GM10266 (cell line): ENCODE measurements around the gene RBM6.

ENCODE experiments used
- DNase-seq: peaks from one replicate; pipeline ENCODE4 v3.0.0; 2012; ENCODE audit errors: extremely low spot score
- CTCF ChIP-seq: IDR thresholded peaks from 2 replicates; pipeline ENCODE4 v1.5.1; 2012; ENCODE audit warnings: mild to moderate bottlenecking, low read depth; ENCODE audit not compliant: control insufficient read depth, insufficient read depth; ENCODE audit errors: missing control alignments

RBM6 gene

DNA sequence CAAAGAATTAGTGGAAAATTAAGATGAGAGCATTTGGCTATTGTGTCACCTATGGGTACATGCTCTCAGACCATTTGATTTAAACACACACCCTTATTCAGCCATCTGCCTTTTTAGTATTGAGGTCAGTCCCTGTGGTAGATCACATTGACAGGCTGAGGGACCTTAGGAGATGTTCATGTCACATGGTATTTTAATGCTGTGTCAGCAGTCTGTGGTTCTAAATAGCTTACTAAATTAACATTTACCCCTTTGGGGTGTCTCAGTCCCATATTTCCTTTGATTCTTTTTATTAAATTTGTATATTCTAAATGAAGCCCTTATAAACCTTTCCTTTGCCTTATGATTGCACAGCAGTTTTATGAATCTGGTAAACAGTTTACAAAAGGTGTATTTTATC lies 151.0 kb downstream of the RBM6 start:
- DNase-seq = no peak
- no peak for TF ChIP-seq CTCF

GRCh38 chr3:50095352-50095998 lies 155.5 kb downstream of the RBM6 start:
- no peak for DNase-seq
- no peak for TF ChIP-seq CTCF

DNA sequence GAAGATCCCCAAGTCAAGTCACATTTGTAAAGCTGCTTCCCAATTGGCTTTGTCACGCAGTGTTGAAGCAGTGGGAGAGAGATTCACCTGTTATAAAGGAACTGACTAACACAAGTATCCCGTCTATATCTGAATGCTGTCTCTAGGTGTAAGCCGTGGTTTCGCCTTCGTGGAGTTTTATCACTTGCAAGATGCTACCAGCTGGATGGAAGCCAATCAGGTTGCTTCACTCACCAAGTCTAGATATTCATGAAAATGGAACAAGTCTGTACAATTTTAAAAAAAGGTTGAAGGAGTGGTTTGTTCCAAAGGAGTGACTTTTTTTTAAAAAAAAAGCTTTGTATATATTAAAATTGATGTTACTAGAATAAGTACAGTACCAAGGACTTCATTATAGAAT lies 160.4 kb downstream of the RBM6 start:
- DNase-seq = no peak
- no peak for TF ChIP-seq CTCF

GRCh38 chr3:50100956-50101845 lies 161.3 kb downstream of the RBM6 start:
- no peak for DNase-seq
- no peak for TF ChIP-seq CTCF

DNA sequence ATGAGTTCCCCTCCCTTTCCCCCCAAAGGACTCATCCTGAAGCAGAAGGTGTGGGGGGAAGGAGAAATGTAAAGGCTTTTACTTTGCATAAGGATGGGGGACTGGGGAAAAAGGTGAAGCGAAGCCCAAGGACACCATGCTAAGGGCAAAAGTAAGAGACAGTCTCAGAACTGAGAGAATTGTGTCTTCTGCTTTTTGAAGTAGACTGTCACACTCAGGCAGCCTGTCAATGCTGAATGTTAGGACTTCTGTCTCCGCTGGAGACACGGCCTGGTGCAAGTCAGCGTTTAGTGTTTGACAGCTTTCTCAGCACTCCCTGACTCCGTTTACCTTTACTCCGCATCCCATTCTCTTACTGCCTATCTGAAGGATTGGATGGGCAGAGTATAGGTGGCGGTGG lies 162.6 kb downstream of the RBM6 start:
- TF ChIP-seq CTCF = no peak
- no peak for DNase-seq

DNA sequence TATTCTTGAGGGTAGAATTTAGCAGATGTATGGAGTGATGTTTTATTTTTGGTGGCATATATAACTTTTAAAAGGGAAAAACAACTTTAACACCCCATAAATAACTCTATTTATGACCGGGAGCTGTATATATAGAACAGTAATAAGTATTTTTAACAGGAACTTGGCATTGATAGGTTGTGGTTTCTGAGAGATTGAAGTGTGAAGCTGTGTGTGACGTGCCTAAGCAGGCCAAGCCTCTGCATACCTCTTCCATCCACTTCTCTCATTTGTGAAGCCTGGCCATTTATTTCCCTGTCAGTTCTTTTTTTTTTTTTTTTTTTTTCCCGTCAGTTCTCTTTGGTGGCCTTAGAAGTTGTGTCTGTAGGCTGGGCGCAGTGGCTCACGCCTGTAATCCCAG lies 171.8 kb downstream of the RBM6 start:
- no peak for TF ChIP-seq CTCF
- DNase-seq = no peak

GRCh38 chr3:50112462-50112861 lies 172.5 kb downstream of the RBM6 start:
- DNase-seq = no peak

More at GRCh38 chr3:50112462-50112861, 172.5 kb downstream of the RBM6 start:
- no peak for TF ChIP-seq CTCF
